Measurements from ENCODE around the gene SLC29A1.
A peak's percentile ranks its signal among the peaks of the same experiment; 100 is the strongest.
"Not testable (repeated sequence)": the region's sequence is repeated elsewhere in the genome, so short reads cannot be mapped to it uniquely, and the experiment has no call there.

The SLC29A1 gene

GRCh38 chr6:44224029-44224964 lies 902 bp downstream of the SLC29A1 start:
- no peak for DNase-seq

- DNase-seq, result no peak
Observed at GRCh38 chr6:44224965-44225305, 1.5 kb downstream of the SLC29A1 start.

GRCh38 chr6:44225579-44226325 lies 2.4 kb downstream of the SLC29A1 start:
- no peak for DNase-seq

- DNase-seq, result no peak
Observed at GRCh38 chr6:44226368-44227147, 3.2 kb downstream of the SLC29A1 start.

GRCh38 chr6:44227148-44227793 lies 3.9 kb downstream of the SLC29A1 start:
- no peak for DNase-seq

- no peak for DNase-seq
Observed at GRCh38 chr6:44228031-44228430, 4.6 kb downstream of the SLC29A1 start.

- no peak for DNase-seq
Observed at GRCh38 chr6:44228433-44228832, 5.0 kb downstream of the SLC29A1 start.

GRCh38 chr6:44228836-44229235 lies 5.4 kb downstream of the SLC29A1 start:
- DNase-seq, result no peak

- DNase-seq, result no peak
Observed at GRCh38 chr6:44229376-44230033, 6.1 kb downstream of the SLC29A1 start.

- DNase-seq, result no peak
Observed at GRCh38 chr6:44230034-44230675, 6.8 kb downstream of the SLC29A1 start.

- DNase-seq, result not testable (repeated sequence)
Observed at GRCh38 chr6:44231426-44231825, 8.0 kb downstream of the SLC29A1 start.

- no peak for DNase-seq
Observed at GRCh38 chr6:44232676-44233566, 9.5 kb downstream of the SLC29A1 start.

- no peak for DNase-seq
Observed at GRCh38 chr6:44233567-44234100, 10.2 kb downstream of the SLC29A1 start.

GRCh38 chr6:44234101-44235025 lies 11.0 kb downstream of the SLC29A1 start:
- no peak for DNase-seq

- DNase-seq, result no peak
Observed at GRCh38 chr6:44235269-44235668, 11.9 kb downstream of the SLC29A1 start.

GRCh38 chr6:44235891-44236516 lies 12.6 kb downstream of the SLC29A1 start:
- DNase-seq, result no peak

- DNase-seq, result peak; percentile 55
Observed at GRCh38 chr6:44237021-44237812, 13.8 kb downstream of the SLC29A1 start.

All from effector CD4-positive, alpha-beta T cell (primary cell).